Measurements from ENCODE around the gene C11orf68.
A peak's percentile ranks its signal among the peaks of the same experiment; 100 is the strongest.

GRCh38 chr11:65919141-65919572 lies 295 bp upstream of the C11orf68 start, which contains the start of gene DRAP1:
- TF ChIP-seq, protein P1, sequence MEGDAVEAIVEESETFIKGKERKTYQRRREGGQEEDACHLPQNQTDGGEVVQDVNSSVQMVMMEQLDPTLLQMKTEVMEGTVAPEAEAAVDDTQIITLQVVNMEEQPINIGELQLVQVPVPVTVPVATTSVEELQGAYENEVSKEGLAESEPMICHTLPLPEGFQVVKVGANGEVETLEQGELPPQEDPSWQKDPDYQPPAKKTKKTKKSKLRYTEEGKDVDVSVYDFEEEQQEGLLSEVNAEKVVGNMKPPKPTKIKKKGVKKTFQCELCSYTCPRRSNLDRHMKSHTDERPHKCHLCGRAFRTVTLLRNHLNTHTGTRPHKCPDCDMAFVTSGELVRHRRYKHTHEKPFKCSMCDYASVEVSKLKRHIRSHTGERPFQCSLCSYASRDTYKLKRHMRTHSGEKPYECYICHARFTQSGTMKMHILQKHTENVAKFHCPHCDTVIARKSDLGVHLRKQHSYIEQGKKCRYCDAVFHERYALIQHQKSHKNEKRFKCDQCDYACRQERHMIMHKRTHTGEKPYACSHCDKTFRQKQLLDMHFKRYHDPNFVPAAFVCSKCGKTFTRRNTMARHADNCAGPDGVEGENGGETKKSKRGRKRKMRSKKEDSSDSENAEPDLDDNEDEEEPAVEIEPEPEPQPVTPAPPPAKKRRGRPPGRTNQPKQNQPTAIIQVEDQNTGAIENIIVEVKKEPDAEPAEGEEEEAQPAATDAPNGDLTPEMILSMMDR (IDR thresholded peaks at IDR 0.05 in 2 of 3, conservative IDR thresholded peaks at IDR 0.05 in 1 of 3; ENCODE audit: insufficient read depth in 2 of 3, low read depth in 1 of 3, low read length in 3 of 3), result no peak
- no peak for TF ChIP-seq ZNF561 (CRISPR knock-in tag; conservative IDR thresholded peaks at IDR 0.05)
- no peak for TF ChIP-seq POLR2AphosphoS5 (IDR thresholded peaks at IDR 0.05; ENCODE audit: control insufficient read depth, insufficient read depth, low read depth, low read length)
- no peak for TF ChIP-seq MCM2 (IDR thresholded peaks at IDR 0.05; ENCODE audit: low read depth)
- no peak for TF ChIP-seq PTTG1 (tag; IDR thresholded peaks at IDR 0.05; ENCODE audit: low read depth)
- peak; percentile 88; the same call in 1 of the 2 replicates for TF ChIP-seq ESRRA (IDR thresholded peaks at IDR 0.05; ENCODE audit: borderline replicate concordance, low read depth)
- no peak for TF ChIP-seq PML (IDR thresholded peaks at IDR 0.05; ENCODE audit: low read length)
- TF ChIP-seq SNRNP70 (optimal IDR thresholded peaks at IDR 0.05; ENCODE audit: low read depth, low read length), result no peak
- TF ChIP-seq SP1 (CRISPR knock-in tag; IDR thresholded peaks at IDR 0.05), result peak; percentile 96
- TF ChIP-seq JUN (IDR thresholded peaks at IDR 0.05; ENCODE audit: borderline replicate concordance, low read depth, low read length), result peak; percentile 70; the same call in 1 of the 2 replicates
- 0 out of 2 replicates have a peak, but pooled peaks have one; percentile 7 for TF ChIP-seq JUN (CRISPR knock-in tag; IDR thresholded peaks at IDR 0.05; ENCODE audit: borderline replicate concordance)
- TF ChIP-seq HDAC6 (IDR thresholded peaks at IDR 0.05; ENCODE audit: low read depth, low read length), result no peak
- TF ChIP-seq HOXB6 (CRISPR knock-in tag; IDR thresholded peaks at IDR 0.05; ENCODE audit: borderline replicate concordance), result no peak
